NCI-H1694 treated with DMSO at 0.1 percent for 48 hours (cell line): ENCODE data around the gene OR2K2.
A peak's percentile ranks its signal among the peaks of the same experiment; 100 is the strongest.
"Not testable (repeated sequence)": the region's sequence is repeated elsewhere in the genome, so short reads cannot be mapped to it uniquely, and the experiment has no call there.

Source experiments
- DNase-seq: peaks from one replicate; lab custom pipeline; 2025; lab: John Stamatoyannopoulos, UW

Gene OR2K2, protein sequence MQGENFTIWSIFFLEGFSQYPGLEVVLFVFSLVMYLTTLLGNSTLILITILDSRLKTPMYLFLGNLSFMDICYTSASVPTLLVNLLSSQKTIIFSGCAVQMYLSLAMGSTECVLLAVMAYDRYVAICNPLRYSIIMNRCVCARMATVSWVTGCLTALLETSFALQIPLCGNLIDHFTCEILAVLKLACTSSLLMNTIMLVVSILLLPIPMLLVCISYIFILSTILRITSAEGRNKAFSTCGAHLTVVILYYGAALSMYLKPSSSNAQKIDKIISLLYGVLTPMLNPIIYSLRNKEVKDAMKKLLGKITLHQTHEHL

DNA sequence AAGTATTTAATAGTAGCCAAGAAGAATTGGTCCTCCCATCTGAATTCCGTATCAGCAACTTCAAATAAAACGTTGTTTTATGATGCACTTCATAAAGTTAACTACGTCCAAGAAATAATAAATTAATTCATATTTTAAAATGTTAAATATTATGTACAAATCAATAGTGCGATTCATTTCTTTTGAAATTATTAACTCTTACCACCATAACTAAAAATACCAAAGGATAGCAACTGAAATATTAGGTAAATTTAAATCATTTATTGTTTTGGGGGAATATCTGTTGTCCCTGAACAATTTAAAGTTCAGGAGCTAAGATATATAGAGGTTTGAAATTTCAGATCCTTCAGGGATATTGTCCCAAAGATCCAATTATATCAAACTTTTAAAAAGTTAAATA lies at the start of gene OR2K2:
Gene OR2K2 (minus strand): TSS at position 101 of the 400 bp plus-strand sequence. CDS start 1,791 bp downstream, outside the sequence.
- no peak for DNase-seq

DNA sequence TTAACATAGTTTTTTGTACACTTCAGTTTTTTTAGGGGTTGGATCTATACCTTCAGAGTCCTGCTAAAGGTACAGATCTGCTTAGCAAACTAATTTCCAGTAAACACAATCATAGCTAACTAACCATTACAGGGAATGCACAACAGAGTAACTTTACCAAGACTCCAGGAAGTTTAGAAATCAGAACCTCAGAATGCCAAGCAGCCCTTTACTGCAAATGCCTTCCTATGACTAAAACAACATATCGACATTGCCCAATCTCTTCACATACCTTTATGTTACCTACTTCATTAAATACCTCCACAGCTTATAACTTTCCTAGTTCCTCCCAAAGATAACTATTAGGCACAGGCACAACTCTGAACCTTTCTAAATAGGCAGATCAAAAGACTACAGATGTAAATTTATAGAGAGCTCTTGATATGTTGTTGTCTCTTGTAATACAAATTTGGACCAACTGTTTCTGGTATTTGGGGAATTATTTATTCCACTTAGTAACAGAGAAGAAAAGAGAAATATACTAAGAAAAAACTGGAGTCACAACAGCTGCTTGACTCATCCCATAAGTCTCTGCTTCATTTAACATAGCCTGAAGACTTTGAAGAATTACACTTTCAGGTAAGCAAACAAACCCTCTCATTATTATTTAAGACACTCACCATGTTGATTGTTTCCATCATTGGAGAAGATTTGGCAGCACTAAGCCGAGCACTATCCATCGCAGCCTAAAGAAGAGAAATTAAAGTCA lies 46.0 kb upstream of the OR2K2 start:
- no peak for DNase-seq

DNA sequence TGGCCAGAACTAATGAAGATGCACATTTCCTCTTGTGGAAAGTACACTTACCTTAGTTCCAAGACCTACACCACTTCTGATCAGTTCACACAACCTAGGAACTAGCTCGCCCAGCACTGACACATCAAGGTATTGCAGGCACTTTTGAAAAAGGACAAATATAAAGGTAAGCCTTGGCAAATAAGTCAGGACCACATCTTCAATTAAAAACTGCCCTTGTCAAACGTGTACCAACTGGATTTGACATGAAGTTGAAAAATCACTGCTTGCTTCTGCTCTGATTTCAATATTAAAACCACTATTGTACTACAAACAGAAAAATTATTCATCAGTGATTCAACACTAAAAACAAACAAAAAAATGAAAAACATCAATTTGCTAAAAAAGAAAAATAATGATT lies 45.0 kb upstream of the OR2K2 start:
- no peak for DNase-seq

DNA sequence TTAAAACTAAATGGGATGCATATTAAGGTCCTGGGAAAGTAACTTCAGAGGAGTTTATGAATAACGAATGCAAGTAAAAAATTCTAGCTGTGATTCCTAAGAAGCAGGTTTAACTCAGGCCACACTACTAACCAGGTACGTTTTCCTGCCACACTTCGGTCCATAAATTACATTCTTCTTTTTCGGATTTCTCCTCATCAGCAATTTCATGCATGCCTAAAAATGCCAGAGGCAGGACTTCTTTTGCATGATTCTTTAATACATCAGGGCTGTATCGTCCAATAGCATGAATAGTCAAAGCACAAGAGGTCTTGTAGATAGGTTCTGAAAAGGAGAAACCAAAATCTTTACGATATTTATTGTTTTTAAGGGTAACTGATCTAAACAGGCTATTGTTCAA lies 42.3 kb upstream of the OR2K2 start:
- no peak for DNase-seq

DNA sequence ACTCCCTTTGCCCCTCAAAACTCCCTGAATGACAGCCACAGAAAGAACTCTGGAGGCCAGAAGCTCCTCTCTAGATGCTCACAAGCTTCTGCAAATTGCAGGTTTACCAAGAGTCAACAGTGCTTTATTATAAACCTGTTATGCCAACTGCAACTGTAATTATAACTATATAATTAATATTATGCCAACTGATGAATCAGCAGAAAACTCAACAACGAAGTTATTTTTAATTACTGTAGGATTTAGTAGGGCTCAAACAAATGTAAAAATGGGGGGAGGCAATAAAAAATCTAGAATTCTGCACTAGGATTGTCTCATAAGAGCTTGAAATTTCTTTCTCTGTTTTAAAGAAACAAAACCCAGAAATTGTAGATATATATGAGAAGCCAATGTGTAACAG lies 37.0 kb upstream of the OR2K2 start:
- no peak for DNase-seq

DNA sequence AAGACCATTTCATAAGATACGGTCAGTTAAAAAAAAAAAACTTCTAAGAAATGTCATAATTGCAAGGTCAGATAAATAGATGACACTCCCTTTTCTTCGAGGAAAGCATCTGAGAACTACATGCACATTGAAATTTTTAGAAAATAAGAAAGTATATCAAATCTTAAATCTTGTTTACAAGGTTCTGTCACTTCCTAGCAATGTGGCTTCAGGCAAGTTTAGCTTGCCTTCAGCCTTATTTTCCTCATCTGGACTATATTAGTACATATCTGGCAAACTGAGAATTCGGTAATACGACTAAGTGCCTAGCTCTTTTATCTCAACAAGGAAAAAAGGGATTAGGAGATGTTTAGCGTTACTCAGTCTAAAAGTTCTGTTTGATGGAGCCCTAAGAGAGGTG lies 32.5 kb upstream of the OR2K2 start:
- no peak for DNase-seq

DNA sequence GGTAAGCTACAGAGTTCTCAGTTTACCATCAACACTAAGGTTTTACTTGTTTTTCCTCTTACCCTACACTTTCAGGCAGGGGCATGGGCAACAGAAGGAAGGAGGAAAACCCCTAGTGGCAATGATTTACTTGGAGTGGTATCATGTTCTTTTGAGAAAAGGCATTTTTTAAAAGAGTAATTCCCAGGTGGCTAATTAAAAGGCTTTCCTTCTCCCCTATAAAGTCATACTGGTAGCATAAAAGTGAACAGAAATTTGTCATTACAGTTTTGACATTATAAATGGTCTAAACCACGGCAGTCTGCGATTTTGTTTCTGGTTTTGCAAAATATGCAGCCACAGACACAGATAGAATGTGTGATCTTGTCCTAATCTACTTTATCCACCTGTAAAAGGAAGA lies 30.9 kb upstream of the OR2K2 start:
- no peak for DNase-seq

DNA sequence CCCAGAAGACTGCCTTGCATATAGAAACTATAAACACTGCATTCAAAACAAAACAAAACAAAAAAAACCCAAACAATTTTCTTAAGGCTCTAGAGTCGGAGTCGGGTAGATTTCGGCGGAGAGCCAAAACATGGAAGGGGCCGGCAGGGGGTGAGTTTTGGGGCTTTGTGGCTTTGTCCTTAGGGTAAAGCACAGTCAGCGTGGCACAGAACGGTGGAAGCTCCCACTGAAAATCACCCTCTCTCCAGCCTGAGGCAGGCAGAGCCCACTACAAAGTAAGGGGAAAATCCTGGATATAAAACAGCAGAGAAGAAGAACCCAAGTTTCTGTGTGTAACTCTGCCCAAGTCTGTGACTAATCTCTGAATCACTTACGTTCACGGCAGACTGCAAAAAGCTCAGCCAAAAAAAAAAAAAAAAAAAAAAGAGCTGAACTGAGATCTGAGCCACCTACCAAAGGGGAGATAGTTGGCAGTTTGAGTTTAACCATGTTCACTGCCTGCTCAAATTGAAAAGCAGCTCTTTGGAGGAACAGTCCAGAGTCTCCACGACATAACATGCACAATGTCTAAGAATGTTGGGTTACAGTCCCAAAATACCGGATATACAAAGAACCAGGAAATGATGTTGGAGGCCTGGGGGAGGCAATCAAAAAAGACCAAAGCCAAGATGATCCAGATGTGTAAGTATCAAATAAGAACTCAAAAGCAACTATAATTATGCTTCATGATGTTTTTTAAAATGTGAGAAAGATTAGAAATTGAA lies 26.6 kb upstream of the OR2K2 start:
- no peak for DNase-seq

DNA sequence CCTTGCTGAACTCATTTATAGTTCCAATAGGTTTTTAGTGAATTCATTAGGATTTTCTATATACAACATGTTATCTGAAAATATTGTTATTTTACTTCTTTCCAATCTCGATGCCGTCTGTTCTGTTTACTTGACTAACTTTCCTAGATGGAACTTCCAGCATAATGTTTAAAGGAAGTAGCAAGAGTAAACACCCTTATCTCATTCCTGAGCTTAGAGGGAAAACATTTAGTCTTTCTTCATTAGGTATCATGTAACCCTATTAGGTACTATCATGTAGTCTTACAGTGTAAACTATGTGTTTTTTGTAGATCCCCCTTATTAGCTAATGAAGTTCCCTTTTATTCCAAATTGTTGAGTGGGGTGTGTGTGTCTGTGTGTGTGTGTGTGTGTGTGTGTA lies 22.5 kb upstream of the OR2K2 start:
- DNase-seq, result no peak

DNA sequence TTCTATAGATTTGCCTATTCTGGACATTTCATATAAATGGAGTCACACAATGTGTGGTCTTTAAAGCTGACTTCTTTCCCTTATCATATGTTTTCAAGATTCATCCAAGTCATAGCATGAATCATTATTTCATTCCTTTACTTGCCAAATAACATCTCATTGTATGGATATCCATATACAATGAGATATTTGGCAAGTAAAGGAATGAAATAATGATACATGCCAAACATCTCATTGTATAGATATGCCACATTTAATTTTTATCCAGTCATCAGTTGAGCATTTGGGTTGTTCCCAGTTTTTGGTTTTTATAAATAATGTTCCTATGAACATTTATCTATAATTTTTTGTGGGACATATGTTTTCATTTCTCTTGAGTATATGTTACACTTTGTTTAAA lies 20.5 kb upstream of the OR2K2 start:
- no peak for DNase-seq

DNA sequence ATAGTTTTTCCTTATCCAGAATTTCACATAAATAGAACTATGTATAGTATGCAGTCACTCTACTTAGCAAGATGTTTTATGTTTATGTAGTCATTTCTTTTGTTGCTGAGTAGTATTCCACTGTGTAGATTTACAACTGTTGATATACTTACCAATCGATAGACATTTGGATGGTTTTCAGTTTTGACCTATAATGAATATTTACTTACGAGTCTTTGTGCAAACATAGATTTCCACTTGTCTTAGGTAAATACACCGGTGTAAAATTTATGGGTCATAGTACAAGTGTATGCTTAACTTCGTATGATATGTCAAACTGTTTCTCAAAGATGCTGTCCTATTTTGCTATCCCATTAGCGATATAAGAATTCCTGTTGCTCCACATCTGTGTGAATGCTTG lies 19.7 kb upstream of the OR2K2 start:
- no peak for DNase-seq

DNA sequence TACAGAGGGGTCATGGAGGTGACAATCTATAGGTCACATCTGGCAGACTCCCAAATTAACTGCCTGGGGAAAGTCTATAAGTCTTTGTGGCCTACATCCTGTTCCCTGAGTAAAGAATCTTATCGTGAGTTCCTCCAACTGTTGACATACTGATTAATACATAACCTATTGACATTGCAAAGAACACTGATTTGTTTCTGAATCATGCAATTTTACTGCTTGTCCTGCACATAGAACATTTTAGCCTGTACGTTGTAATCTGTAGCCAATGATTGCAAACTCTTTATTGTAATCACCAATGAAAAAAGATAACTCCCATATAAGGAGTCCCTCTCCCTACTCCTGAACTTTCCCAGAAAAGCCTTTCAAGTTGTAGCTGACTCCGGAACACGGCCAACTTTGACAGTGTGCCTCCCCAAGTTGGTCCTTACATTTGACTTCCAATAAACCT lies 18.8 kb upstream of the OR2K2 start:
- no peak for DNase-seq

DNA sequence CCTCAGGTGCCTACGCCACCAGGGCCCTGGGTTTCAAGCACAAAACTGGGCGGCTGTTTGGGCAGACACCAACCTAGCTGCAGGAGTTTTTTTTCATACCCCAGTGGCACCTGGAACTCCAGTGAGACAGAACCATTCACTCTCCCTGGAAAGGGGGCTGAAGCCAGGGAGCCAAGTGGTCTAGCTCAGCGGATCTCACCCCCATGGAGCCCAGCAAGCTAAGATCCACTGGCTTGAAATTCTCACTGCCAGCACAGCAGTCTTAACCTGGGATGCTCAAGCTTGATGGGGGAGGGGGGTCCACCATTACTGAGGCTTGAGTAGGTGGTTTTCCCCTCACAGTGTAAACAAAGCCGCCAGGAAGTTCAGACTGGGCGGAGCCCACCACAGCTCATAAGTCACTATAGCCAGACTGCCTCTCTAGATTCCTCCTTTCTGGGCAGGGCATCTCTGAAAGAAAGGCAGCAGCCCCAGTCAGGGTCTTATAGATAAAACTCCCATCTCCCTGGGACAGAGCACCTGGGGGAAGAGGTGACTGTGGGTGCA lies 4.4 kb upstream of the OR2K2 start:
- DNase-seq, result not testable (repeated sequence)

DNA sequence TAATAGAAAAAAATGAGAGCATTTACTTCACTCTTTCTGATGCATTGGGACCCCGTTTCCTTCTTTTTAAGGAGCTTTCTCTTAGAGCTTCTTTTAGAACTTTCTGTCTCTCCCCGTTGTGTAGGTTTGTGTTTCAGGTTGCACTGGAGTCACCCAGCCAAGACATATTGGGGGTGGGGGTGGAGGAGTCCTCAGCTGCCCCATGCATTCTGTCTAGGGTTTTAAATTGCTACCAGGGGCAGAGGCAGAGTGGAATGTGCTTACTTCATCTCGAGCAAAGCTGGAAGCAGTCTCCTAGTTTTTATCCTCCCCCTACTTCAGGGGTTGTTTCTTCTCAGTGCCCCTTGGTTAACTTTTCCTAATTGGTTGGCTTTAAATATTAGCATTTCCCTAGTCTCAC lies 9.4 kb downstream of the OR2K2 start:
- no peak for DNase-seq

DNA sequence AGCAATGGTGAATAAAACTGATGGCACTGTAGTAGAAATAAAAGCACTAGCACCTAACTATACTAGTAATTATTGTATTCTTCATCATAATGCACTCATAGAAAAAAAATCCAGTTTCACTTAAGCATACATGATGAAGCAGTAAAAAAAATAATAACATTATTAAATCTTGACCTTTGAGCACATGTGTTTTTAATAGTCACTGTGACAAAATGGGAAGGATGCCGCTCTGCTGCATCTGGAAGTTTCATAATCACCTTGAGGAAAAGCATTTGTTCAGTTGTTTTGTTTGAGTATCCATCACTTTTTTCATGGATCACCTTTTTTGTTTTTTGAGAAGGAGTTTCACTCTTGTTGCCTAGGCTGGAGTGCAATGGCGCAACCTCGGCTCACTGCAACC lies 13.2 kb downstream of the OR2K2 start:
- DNase-seq, result no peak

DNA sequence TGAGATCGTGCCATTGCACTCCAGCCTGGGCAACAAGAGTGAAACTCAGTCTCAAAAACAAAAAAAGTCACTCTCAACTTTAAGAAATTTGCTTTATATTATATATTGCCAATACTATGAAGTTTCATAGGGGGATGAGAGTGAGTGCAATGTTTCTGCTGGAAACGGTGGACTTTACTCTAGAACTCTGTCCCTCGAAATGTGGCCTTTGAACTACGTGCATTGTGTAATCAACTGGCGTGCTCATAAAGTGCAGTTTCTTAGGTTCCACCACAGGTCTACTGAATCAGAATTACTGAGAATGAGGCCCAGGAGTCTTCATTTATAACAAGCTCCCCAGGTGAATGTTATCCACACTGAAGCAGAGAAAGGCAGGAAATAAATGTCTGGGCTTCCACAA lies 24.1 kb downstream of the OR2K2 start:
- no peak for DNase-seq

DNA sequence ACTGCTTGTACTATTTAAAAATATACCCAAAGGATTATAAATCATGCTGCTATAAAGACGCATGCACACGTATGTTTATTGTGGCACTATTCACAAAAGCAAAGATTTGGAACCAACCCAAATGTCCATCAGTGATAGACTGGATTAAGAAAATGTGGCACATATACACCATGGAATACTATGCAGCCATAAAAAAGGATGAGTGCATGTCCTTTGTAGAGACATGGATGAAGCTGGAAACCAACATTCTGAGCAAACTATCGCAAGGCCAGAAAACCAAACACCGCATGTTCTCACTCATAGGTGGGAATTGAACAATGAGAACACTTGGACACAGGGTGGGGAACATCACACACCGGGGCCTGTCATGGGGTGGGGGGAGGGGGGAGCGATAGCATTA lies 26.0 kb downstream of the OR2K2 start:
- DNase-seq, result not testable (repeated sequence)

DNA sequence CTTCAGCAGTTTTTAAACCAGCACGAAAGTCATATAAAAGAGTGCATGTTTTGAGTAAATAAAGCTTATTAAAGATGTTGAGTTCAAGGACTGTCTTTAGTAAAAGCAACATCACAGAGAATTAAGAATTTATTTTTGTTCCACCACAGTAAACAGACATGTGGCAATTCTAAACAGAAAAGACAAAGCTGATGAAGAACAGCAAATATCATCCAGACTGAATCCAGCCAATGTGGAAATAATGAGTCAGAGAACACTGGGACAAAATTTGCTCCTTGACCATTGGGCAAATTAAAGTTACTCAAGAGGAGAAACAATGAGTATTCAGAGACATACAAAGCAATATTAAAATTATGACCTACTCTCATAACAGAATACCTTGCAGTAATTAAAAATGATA lies 28.8 kb downstream of the OR2K2 start:
- DNase-seq, result no peak

DNA sequence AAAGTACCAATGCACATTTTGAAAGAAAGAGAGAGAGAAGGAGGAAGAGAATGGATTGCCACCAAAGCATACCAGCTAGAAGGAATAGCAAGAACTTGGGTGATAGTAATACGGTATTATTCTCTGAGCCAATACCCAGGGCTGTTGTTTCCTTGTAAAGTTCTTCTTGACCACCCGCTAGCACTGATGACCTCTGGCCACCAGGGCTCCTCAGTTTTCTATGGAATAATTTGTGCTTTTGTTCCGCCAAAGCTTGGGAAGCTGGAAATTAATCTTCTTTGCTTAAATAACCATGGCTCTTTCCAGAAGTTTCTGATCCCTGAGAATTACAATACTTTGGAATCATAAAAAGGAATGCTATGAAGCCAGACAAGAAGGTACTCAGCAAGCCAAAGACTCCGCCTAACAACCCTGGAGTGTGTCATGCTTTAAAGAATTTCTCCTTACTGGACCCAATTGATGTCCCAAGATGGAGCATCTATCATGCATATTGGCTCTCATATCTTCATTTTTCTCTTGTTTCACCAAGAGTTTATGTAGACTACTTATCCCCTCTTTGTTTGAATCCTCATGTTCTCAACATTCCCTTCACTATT lies 29.8 kb downstream of the OR2K2 start:
- DNase-seq, result no peak

DNA sequence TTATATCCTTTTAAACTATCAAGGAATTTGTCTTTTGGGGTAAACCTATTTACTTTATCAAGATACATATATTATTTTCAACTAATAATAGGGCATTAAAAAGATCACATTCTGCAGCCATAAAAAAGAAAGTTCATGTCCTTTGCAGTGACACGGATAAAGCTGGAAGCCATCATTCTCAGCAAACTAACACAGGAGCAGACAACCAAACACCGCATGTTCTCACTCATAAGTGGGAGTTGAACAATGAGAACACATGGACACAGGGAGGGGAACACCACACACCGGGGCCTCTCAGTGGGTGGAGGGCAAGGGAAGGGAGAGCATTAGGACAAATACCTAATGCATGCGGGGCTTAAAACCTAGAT lies 30.4 kb downstream of the OR2K2 start:
- not testable (repeated sequence) for DNase-seq

DNA sequence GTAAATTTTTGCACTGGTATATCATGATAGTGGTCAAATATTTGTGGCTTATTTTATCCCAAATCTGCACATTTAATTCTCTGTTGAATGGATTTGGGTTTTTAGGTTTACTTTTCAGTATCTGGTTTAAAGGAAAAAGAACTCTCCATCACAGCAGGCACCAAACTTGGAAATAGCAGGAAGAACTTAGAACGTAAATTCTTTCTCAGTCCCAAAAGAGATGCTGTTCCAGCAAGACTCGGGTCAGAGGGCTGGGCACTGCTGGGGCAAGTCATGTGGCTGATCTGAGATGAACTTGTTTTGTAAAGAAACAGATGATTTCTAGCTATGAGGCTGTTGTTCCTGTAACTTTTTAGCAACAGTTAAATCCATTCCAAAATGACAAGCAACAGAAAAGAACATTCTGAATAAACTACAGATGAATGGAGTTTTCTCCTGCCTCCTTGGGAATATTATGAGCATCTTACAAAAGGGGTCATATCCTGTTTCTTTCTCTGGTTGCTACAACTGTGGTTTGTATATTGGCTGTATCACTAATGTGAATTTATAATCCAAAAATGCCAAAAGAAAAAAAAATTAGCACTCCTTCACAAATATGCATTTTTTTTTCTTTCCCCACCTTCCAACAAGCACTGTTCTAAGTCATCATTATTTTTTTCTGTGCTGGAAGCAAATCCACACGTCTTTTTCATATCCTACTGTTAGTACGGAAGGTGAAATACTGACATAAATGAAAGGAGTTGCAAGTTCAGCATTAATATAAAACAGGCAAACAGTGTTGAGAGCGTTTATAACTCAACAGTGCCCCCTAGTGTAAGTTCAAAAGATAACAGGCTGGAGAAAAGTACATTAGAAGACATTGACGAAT lies 31.1 kb downstream of the OR2K2 start:
- DNase-seq, result peak; percentile 50
